GM19324 (cell line): ENCODE measurements around the gene SNAPIN.

Experiments used
- ATAC-seq: cut with Tn5 transposase; IDR thresholded peaks from one replicate; pipeline ENCODE4 v1.9.1; 2021; ENCODE audit warnings: mild to moderate bottlenecking, moderate library complexity; ENCODE audit not compliant: unreplicated experiment, low FRiP score

SNAPIN gene

DNA sequence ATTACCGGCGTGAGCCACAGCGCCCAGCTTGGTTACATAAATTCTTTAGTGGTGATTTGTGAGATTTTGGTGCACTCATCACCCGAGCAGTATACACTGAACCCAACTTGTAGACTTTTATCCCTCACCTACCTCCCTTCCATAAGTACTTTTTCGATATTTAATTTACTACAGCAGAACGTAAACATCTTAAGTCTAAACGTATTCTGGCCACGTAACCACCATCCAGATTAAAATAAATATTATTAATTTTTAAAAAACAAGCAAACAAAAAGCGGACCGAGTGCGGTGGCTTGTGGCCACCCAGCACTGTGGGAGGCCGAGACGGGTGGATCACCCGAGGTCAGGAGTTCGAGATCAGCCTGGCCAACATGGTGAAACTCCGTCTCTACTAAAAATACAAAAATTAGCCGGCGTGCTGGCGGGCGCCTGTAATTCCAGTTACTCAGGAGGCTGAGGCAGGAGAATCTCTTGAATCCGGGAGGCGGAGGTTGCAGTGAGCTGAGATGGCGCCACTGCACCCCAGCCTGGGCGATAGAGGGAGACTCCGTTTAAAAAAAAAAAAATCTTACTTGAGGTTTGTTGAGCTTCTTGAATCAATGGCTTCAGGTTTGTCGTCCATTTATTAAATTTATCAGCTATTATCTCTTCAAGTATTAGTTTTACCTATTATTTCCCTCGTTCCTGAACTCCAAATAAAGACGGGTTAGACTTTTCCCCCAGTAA lies 13.3 kb downstream of the SNAPIN start:
- ATAC-seq: peak; percentile 17

DNA sequence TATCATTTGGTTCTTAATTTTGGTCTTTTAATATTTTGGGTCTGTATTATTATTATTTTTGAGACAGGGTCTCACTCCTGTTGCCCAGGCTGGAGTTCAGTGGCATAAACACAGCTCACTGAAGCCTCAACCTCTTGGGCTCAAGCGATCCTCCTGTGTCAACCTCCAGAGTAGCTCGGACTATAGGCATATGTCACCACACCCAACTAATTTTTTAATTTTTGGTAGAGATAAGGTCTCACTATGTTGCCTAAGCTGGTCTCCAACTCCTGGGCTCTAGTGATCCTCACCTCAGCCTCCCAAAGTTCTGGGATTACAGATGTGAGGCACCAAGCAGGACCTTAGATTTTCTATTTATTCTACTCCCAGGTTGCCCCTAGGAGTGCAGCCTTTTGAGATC lies 15.0 kb downstream of the SNAPIN start:
- no peak for ATAC-seq

DNA sequence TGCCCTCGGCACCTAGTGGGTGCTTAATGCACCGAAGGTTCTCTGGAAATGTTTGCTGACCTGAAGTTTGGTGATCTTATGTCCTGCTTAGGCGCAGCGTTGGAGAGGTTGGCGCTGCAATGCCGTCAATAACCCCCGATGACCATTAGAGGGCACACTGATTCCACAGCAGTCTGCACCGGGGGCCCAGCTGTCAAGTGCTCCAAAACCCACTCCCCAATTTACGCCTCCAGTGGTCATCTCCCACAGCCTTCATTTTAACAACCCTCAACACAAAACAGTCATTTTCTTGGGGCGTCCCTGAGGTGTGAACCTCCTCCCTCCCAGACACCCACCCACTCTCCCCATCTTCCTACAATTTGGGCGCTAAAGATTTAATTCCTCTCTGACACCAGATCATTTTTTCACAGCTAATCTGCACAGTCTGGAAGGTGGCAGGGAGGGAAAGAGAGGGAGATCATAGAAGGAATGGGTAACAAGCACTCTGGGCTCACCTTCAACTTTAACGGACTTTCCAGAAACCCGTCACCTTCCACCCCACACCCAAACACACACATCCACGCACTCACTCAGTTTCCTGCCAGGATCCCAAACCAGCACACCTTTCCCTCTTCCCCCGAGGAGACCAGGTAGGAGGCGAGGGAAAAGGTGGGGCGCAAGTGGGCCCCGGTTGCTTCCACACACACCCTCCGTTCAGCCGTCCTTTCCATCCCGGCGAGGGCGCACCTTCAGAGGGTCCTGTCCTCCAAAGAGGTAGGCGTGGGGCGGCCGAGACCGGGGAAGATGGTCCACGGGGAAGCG lies 19.4 kb downstream of the SNAPIN start:
- no peak for ATAC-seq

DNA sequence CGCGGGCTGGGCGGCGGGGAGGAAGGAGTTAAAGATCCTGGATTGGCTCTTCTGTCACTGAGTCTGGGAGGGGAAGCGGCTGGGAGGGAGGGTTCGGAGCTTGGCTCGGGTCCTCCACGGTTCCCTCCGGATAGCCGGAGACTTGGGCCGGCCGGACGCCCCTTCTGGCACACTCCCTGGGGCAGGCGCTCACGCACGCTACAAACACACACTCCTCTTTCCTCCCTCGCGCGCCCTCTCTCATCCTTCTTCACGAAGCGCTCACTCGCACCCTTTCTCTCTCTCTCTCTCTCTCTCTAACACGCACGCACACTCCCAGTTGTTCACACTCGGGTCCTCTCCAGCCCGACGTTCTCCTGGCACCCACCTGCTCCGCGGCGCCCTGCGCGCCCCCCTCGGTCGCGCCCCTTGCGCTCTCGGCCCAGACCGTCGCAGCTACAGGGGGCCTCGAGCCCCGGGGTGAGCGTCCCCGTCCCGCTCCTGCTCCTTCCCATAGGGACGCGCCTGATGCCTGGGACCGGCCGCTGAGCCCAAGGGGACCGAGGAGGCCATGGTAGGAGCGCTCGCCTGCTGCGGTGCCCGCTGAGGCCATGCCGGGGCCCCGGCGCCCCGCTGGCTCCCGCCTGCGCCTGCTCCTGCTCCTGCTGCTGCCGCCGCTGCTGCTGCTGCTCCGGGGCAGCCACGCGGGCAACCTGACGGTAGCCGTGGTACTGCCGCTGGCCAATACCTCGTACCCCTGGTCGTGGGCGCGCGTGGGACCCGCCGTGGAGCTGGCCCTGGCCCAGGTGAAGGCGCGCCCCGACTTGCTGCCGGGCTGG lies 20.2 kb downstream of the SNAPIN start, which contains the start of gene NPR1:
TSS of gene NPR1 (plus strand) at position 170 of the 818 bp plus-strand sequence. CDS start at position 591, 421 bp downstream.
- ATAC-seq: no peak

DNA sequence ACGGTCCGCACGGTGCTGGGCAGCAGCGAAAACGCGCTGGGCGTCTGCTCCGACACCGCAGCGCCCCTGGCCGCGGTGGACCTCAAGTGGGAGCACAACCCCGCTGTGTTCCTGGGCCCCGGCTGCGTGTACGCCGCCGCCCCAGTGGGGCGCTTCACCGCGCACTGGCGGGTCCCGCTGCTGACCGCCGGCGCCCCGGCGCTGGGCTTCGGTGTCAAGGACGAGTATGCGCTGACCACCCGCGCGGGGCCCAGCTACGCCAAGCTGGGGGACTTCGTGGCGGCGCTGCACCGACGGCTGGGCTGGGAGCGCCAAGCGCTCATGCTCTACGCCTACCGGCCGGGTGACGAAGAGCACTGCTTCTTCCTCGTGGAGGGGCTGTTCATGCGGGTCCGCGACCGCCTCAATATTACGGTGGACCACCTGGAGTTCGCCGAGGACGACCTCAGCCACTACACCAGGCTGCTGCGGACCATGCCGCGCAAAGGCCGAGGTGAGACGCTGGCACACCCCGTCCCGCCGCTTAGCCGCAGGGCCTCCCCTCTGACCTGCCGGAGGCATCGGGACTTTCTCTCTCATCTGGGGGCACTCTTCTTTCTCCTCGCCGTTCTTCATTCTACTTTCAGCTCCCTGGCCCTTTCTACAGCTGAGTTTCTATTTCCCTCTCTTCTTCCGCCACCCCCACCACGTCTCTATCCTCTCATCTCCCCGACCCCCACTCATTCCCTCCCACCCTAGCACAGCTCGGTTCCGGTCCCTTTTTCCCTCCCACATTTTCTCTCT lies 21.0 kb downstream of the SNAPIN start:
- ATAC-seq: no peak

DNA sequence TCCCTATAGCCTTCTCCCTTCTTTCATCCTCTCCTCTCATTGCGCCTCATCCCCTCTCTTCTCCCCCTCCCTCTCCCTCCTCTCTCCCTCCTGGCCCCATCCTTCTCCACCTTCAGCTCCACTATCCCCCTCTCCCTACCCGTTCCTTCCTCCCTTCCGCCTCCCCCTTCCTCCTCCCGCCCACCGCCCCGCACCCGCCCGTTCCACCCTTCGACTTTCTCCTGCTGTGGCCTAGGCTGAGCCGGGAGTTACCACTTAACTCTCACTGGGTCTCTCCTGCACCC lies 21.6 kb downstream of the SNAPIN start:
- ATAC-seq: no peak

DNA sequence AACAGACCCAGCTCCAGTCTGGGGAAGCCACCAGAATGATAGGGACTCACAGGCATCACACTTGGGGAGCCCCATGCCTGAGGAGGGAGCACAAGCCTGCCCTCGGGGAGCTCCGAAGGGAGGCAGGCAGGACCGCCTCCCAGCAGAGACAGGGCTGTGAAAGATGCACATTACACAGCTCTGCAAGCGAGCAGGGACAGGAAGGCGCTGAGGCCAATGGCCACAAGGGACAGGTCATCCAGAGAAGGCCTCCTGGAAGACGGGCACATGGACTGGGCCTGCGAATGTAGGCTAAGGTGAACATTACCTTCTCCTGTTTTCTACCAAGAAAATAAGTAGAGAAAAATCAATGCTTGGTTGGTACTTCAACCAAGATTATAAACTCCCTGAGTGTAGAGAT lies 24.2 kb downstream of the SNAPIN start:
- ATAC-seq: no peak

DNA sequence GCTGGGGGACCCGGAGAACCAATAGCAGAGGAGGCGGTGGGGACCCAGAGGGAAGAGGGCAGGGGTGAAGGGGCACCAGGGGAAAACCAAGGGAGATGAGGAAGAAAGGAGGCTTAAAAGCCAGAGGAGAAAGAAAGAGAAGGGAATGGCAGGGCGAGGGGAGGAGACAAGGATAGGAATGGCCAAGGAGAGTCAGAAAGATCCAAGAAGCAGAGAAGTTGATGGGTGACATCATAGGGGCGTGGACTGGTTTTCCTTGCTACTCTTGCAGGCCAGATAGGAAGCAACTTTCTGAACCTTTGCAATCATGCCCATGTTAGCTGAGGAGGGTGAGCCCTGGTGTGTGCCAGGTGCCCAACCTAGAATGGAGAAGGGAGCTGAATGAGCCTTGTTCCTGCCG lies 25.4 kb downstream of the SNAPIN start:
- no peak for ATAC-seq

DNA sequence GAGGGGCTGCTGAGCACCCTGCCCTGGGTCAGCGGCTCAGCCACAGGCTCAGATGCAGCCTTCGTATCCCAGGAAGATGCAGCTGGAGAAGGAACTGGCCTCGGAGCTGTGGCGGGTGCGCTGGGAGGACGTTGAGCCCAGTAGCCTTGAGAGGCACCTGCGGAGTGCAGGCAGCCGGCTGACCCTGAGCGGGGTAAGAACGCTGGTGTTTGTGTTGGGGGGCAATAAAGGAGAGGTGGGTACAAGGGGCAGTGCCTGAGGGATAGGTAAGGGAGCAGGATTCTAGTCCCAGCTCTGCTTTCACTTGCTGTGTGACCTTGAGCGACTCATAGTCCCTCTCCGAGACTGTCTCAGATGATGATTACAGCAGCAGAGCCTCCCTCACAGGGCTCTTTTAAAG lies 26.4 kb downstream of the SNAPIN start:
- ATAC-seq: no peak

DNA sequence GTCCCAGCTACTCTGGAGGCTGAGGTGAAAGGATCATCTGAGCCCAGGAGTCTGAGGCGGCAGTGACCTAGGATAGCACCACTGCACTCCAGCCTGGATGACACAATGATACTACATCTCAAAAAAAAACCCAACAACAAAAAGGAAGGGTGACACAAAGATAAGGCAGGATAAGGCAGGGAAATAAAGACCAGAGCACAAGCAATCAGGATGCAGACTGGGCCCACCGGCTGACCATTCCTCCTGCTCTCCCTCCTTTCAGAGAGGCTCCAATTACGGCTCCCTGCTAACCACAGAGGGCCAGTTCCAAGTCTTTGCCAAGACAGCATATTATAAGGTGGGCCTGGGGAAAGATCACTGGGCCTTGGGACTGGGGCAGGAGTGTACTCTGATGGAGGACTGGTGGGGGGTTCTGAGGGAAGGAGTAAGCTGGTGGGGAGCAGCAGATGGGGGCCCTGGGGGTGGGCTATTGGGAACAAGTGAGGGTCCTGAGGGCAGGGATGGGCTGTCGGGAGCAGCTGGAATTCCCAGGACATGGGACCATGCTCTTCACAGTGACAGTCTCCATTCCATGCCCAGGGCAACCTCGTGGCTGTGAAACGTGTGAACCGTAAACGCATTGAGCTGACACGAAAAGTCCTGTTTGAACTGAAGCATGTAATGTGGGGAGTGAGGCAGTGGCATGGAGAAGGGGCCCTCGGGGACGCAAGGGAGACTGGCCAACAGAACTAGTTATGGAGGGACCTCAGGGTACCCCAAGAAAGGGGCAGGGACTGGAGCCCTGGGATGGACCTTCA lies 27.2 kb downstream of the SNAPIN start:
- ATAC-seq: no peak

DNA sequence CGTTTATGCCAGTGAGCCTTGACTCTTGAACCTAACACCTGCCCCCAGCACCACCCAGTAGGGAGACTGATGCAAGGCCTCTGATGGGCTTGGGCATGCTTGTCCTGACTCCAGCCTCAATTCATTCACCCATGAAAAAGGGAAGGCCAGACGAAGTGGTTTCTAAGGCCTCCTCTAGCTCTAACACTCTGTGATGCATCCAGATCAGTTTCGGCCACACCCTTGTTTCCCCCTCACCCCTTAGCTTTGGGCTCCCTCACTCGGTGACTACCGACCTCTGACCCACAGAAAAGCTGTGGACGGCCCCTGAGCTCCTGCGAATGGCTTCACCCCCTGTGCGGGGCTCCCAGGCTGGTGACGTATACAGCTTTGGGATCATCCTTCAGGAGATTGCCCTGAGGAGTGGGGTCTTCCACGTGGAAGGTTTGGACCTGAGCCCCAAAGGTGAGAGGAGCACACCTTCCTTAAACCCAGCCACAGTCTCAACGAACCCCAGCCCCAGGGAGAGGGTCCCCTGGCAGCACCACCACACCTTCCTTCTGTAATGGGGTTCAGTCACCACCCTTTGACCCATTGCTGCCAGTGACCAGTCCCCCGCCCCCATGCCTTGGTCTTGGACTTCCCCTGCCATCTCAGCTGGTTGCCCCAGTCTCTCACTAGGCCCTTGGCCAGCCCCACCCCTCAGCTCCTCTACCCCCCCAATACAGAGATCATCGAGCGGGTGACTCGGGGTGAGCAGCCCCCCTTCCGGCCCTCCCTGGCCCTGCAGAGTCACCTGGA lies 29.0 kb downstream of the SNAPIN start:
- ATAC-seq: no peak

DNA sequence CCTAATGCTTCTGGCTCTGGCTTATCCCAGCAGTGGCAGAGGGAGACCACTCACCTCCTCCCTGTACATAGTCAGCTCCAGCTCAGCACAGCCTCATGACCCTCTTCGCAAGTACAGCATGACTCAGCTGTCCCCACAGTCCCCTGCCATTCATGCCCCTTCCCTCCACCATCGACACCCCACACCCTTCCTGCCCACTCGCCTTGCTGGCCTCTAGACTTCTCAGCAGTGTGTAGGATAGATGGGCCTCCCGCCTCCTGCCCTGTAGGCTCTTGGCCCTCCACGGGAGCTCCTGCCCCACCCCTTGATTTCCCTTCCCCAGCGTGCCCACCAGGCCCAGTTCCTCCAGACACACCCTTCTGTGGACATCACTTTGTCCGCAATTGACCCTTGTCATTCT lies 29.8 kb downstream of the SNAPIN start:
- no peak for ATAC-seq

DNA sequence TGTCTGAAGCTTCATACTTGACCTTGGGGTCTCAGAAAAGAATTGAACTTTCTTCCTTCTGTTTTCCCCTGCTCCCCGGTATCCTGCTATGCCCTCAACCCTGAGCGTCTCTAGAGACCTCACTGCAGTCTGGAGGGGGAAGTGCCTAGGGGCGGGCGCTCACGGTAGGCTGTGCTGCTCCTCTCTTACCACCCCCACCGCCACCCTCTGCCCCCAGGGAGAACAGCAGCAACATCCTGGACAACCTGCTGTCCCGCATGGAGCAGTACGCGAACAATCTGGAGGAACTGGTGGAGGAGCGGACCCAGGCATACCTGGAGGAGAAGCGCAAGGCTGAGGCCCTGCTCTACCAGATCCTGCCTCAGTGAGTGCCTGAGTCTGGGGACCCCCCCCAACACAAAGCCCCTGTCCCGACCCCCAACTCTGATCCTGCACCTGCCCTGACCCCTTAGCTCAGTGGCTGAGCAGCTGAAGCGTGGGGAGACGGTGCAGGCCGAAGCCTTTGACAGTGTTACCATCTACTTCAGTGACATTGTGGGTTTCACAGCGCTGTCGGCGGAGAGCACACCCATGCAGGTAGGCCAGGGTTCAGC lies 30.3 kb downstream of the SNAPIN start:
- no peak for ATAC-seq

DNA sequence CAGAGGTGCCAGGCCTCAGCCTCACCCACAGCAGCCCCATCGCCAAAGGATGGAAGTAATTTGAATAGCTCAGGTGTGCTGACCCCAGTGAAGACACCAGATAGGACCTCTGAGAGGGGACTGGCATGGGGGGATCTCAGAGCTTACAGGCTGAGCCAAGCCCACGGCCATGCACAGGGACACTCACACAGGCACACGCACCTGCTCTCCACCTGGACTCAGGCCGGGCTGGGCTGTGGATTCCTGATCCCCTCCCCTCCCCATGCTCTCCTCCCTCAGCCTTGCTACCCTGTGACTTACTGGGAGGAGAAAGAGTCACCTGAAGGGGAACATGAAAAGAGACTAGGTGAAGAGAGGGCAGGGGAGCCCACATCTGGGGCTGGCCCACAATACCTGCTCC lies 35.0 kb downstream of the SNAPIN start:
- ATAC-seq: no peak

DNA sequence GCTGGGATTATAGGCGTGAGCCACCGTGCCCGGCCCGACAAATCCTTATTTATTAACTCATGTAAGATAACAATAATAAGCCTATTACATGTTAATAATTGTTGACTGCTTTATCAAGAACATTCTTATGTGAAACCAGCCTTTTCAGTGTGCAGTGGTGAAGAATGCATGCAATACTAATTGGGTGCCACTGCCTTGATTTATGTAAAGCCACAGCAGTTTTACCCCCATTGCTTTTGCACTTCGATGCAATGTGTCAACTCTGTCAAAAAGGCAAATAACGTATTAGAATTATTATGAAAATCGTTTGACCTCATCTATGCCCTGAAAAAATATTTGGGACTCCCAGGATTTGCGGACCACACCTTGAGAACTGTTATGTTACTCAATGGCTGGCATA lies 38.2 kb downstream of the SNAPIN start:
- ATAC-seq: no peak

DNA sequence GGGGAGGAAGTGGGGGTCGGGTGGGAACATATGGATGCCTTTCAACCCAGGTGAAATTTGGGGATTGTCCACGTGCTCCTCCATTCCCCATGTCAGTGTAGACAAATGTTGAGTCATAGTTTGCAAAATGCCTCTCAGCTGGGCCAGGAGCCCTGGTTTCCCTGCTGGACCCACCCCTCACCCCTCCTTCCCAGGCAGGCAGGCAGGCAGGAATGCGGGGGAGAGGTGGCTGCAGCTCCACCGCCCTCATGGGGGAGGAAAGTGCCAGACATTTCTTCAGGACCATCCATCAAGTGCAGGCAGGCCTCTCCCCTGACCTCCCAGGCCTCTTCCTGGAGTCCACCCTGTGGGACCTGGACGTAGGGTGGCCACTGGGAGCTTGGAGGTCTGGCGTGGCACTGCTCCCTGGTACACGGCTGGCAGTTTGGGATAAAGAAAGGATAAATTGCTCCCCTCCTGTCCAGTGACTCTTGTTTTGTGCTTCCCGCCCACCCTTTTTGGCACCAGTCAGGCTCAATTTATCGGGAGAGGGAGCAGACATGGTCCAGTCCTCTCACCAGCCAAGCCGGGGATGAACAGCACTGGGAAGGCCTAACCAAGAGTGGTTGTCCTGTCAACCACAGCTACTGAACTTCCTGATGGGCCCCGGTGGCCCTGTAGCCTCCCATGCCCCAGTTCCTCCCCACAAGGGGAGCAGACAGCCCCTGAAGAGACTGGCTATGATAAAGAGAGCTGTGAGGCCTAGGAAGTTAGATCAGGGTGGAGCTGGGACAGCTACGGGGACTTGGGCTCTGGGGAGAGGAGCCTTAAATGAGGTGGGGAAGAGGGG lies 38.9 kb downstream of the SNAPIN start:
- no peak for ATAC-seq

DNA sequence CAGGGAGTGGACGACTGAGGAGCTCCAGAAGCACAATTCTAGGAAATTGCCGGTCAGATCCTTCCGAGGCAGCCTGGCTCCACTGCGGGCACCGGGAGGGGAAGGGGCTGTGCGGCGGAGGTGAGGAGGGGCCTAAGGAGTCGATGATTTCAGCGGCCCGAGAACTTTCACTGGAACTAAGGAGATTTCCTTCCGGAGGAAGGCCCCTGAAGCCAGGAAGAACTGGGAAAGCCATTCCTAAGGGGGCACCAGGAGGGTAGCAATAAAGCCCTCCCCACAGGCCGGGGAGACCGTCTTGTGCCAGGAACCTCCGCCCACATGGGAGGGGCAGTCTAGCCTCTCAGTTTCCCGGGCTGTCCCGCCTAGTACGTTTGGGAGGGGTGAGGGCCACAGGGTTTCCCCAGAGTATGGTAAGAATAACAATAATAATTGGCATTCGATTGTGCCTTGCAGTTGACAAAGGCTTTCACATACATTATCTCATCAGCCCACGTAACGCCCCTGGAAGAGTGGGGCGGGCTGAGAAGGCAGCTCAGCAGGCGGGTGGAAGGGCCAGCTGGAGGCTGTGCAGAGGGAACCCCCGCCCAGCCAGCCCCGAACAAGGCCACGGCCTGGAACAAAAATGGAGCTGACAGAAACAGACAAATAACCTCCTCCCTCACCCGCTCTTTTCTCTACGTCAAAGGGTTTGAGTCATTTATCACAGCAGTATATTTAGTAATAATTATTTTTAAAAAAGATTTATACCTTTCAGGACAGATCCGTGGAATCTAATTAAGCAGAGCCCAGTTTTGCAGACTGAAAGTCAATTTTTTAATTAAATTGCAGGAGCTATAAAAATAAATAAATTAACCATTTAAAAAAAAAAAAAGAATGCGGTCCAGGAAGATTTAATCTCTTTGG lies 39.8 kb downstream of the SNAPIN start:
- no peak for ATAC-seq
